PC-3 (cell line): ENCODE data around the gene MYO5A. TPM values are rescaled to one million over a fixed set of nuclear protein-coding genes. Genes with fewer than 3 reads are reported as not detected.

ENCODE experiments used
- ATAC-seq: fragments of 200-7000 bp; cut with Tn5 transposase; 2 replicates; pipeline ENCODE4 v1.9.1; 2020; ENCODE audit warnings: mild to moderate bottlenecking, moderate library complexity
- BruUV-seq: library from RNA; stranded (reverse); fragments of 400-500 nt; replicated peaks from 2 replicates; lab custom pipeline; 2021; lab: Mats Ljungman, UMichigan
- CTCF ChIA-PET: fragments of 300-600 bp; sonication (Branson Sonifier 250); formaldehyde crosslinking; loops from one replicate; lab custom pipeline; 2022; ENCODE audit warnings: antibody characterized with exemption; lab: Charles Lee
- POLR2A ChIA-PET: fragments of 300-600 bp; sonication (Branson Sonifier 250); formaldehyde crosslinking; loops from one replicate; lab custom pipeline; 2022; ENCODE audit warnings: antibody characterized with exemption; ENCODE audit not compliant: unreplicated experiment; lab: Charles Lee
- DNase-seq: peaks from one replicate; pipeline ENCODE4 v3.0.0-alpha.2; 2015
- H2AFZ ChIP-seq: fragments of 300-600 bp; sonication (generic); 2 replicates; pipeline ENCODE4 v1.6.0; 2016; ENCODE audit warnings: antibody characterized with exemption, low read length
- H3F3A ChIP-seq: fragments of 300-600 bp; sonication (generic); one replicate; pipeline ENCODE4 v1.6.0; 2017; ENCODE audit warnings: antibody characterized with exemption, low read length, control low read depth, mild to moderate bottlenecking; ENCODE audit not compliant: unreplicated experiment
- H3K27ac ChIP-seq: fragments of 300-600 bp; sonication (generic); 2 replicates; pipeline ENCODE4 v1.5.1; 2016; ENCODE audit warnings: mild to moderate bottlenecking, low read length
- H3K27me3 ChIP-seq: fragments of 300-600 bp; sonication (generic); 2 replicates; pipeline ENCODE4 v1.6.1; 2016; ENCODE audit warnings: low read length, mixed read lengths
- H3K36me3 ChIP-seq: fragments of 300-600 bp; sonication (generic); 2 replicates; pipeline ENCODE4 v1.6.1; 2016; ENCODE audit warnings: low read depth, mixed run types, low read length, mixed read lengths
- H3K4me1 ChIP-seq: fragments of 300-600 bp; sonication (generic); 2 replicates; pipeline ENCODE4 v1.5.1; 2016; ENCODE audit warnings: low read length; ENCODE audit not compliant: insufficient read depth
- H3K4me2 ChIP-seq: fragments of 300-600 bp; sonication (generic); 2 replicates; pipeline ENCODE4 v1.6.0; 2016; ENCODE audit warnings: low read length
- H3K4me3 ChIP-seq: fragments of 300-600 bp; sonication (generic); 2 replicates; pipeline ENCODE4 v1.5.1; 2016; ENCODE audit warnings: mild to moderate bottlenecking, low read length, mixed read lengths
- H3K79me2 ChIP-seq: fragments of 300-600 bp; sonication (generic); 2 replicates; pipeline ENCODE4 v1.6.1; 2017; ENCODE audit warnings: low read length, mixed read lengths
- H3K9ac ChIP-seq: fragments of 300-600 bp; sonication (generic); 2 replicates; pipeline ENCODE4 v1.6.0; 2016; ENCODE audit warnings: mild to moderate bottlenecking, low read length
- H3K9me2 ChIP-seq: fragments of 300-600 bp; sonication (generic); replicated peaks from 2 replicates; pipeline ENCODE4 v1.6.1; 2016; ENCODE audit warnings: mixed run types, low read length, mixed read lengths
- H3K9me3 ChIP-seq: fragments of 300-600 bp; sonication (generic); 2 replicates; pipeline ENCODE4 v1.6.1; 2016; ENCODE audit warnings: low read length, mixed read lengths
- H4K20me1 ChIP-seq: fragments of 300-600 bp; sonication (generic); 2 replicates; pipeline ENCODE4 v1.6.1; 2016; ENCODE audit warnings: low read length, mixed read lengths
- EZH2 ChIP-seq: fragments of 300-600 bp; sonication (generic); IDR thresholded peaks from one replicate; pipeline ENCODE4 v1.6.1; 2017; ENCODE audit warnings: antibody characterized with exemption, mild to moderate bottlenecking, low read length; ENCODE audit not compliant: unreplicated experiment
- EZH2phosphoT487 ChIP-seq: fragments of 300-600 bp; sonication (generic); IDR thresholded peaks from 2 replicates; pipeline ENCODE4 v1.6.1; 2018; ENCODE audit warnings: mild to moderate bottlenecking, antibody characterized with exemption, low read length, borderline replicate concordance
- intact Hi-C: fragments of 100-400 bp; cut with micrococcal nuclease; formaldehyde crosslinking; loops from 2 replicates; pipeline ENCODE4 v1.9.0; 2023
- total RNA-seq: library from RNA; depleted of rRNA; stranded (reverse); fragments of >200 nt; gene quantifications from 2 replicates; pipeline ENCODE4 v1.2.3, GENCODE V29; 2014
- TF ChIP-seq, protein P1 (sequence below): fragments of 300-600 bp; sonication (generic); conservative IDR thresholded peaks from 2 replicates; pipeline ENCODE4 v1.5.1; 2017; ENCODE audit warnings: antibody characterized with exemption, low read depth, mild to moderate bottlenecking, low read length

MYO5A gene
- total RNA-seq, 1 experiment from 2014 or later = 42.1 TPM

- no TSS peak for BruUV-seq
- H4K20me1 ChIP-seq = no peaks in the 10 kb centered on the region
- no peaks in the 10 kb centered on the region for H3K36me3 ChIP-seq
- H3K9me2 ChIP-seq = no peaks in the 10 kb centered on the region
- no peaks in the 10 kb centered on the region for H3F3A ChIP-seq
- peaks cover 11% of the 10 kb centered on the region; the same call in 1 of the 2 replicates for H3K79me2 ChIP-seq
- TF ChIP-seq EZH2phosphoT487 (no peak), EZH2 (no peak)
- TF ChIP-seq, protein P1, sequence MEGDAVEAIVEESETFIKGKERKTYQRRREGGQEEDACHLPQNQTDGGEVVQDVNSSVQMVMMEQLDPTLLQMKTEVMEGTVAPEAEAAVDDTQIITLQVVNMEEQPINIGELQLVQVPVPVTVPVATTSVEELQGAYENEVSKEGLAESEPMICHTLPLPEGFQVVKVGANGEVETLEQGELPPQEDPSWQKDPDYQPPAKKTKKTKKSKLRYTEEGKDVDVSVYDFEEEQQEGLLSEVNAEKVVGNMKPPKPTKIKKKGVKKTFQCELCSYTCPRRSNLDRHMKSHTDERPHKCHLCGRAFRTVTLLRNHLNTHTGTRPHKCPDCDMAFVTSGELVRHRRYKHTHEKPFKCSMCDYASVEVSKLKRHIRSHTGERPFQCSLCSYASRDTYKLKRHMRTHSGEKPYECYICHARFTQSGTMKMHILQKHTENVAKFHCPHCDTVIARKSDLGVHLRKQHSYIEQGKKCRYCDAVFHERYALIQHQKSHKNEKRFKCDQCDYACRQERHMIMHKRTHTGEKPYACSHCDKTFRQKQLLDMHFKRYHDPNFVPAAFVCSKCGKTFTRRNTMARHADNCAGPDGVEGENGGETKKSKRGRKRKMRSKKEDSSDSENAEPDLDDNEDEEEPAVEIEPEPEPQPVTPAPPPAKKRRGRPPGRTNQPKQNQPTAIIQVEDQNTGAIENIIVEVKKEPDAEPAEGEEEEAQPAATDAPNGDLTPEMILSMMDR = no peak
- ChIA-PET CTCF (no interaction called here), POLR2A (no interaction called here)
- DNase-seq (peak; percentile 64), ATAC-seq (peak; percentile 44)
- peaks cover 33% of the 10 kb centered on the region for H3K4me1 ChIP-seq
- no peak overlapping the region for H2AFZ ChIP-seq
- H3K4me2 ChIP-seq = peak overlapping the region; percentile 48
- intact Hi-C loops = no loop called here
- no peak overlapping the region for H3K4me3 ChIP-seq
- H3K27me3 ChIP-seq = no peaks in the 10 kb centered on the region
- H3K9me3 ChIP-seq = no peaks in the 10 kb centered on the region
- peak overlapping the region; percentile 85 for H3K9ac ChIP-seq
- peak overlapping the region; percentile 99 for H3K27ac ChIP-seq
Observed at GRCh38 chr15:52438047-52438446, 90.6 kb downstream of the MYO5A start.

DNA sequence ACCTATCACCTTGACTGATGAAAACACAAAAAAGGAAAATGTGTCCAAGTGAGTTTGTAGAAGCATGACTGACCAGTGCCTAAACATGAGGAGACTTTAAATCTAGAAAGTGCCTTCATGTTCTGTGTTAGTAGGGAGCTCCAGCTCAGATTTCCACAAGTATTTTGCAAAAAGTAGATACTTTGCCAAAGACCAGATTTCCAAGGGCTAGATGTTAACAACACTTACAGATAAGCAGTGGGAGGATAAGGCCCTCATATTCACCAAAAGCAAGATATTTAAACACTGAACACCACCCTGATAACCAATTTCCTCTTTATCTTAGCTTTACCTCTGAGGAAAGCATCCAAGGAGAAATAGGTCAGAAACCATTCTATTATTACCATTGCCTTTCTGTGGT, 91.0 kb downstream of the MYO5A start:
- H3K9me3 ChIP-seq = no peaks in the 10 kb centered on the region
- H3K9ac ChIP-seq = peak overlapping the region; percentile 85
- ChIA-PET CTCF (no interaction called here), POLR2A (no interaction called here)
- no peaks in the 10 kb centered on the region for H3K36me3 ChIP-seq
- ATAC-seq = no peak
- peaks cover 33% of the 10 kb centered on the region for H3K4me1 ChIP-seq
- peaks cover 11% of the 10 kb centered on the region; the same call in 1 of the 2 replicates for H3K79me2 ChIP-seq
- no peaks in the 10 kb centered on the region for H3K27me3 ChIP-seq
- H3K9me2 ChIP-seq = no peaks in the 10 kb centered on the region
- BruUV-seq = no TSS peak
- no peaks in the 10 kb centered on the region for H4K20me1 ChIP-seq
- H3K4me2 ChIP-seq = peak overlapping the region; percentile 48
- intact Hi-C loops = no loop called here
- no peak for TF ChIP-seq EZH2
- TF ChIP-seq, protein P1 = no peak
- no peak for TF ChIP-seq EZH2phosphoT487
- no peak for DNase-seq
- no peak overlapping the region for H3K4me3 ChIP-seq
- H3K27ac ChIP-seq = peak overlapping the region; percentile 99
- no peaks in the 10 kb centered on the region for H3F3A ChIP-seq
- no peak overlapping the region for H2AFZ ChIP-seq

- Histone ChIP-seq H3K27me3 (no peaks in the 10 kb centered on the region), H3K27ac (peak overlapping the region; percentile 99), H3K79me2 (peaks cover 11% of the 10 kb centered on the region; the same call in 1 of the 2 replicates), H3K9me2 (no peaks in the 10 kb centered on the region), H3K4me2 (peak overlapping the region; percentile 48; the same call in 1 of the 2 replicates), H3K9ac (peak overlapping the region; percentile 85), H3F3A (no peaks in the 10 kb centered on the region), H2AFZ (no peak overlapping the region), H3K9me3 (no peaks in the 10 kb centered on the region), H3K4me3 (no peak overlapping the region), H3K36me3 (no peaks in the 10 kb centered on the region), H4K20me1 (no peaks in the 10 kb centered on the region), H3K4me1 (peaks cover 33% of the 10 kb centered on the region)
- DNase-seq = peak; percentile 70
- CTCF ChIA-PET = no interaction called here
- BruUV-seq = no TSS peak
- POLR2A ChIA-PET = interaction anchor here (0.7 kb wide), 1 partner anchor 75 kb away, joined by 3 read pairs; no protein-coding TSS in a partner anchor
- TF ChIP-seq, protein P1 = no peak
- intact Hi-C loops = no loop called here
- ATAC-seq = peak; percentile 89
Observed at GRCh38 chr15:52436981-52437380, 91.7 kb downstream of the MYO5A start.
